Measurements from ENCODE around the gene PSMD7. TPM values are rescaled to one million over a fixed set of nuclear protein-coding genes. Genes with fewer than 3 reads are reported as not detected.

Gene PSMD7
- total RNA-seq, 2 donors from 2014 or later: 128 to 137 TPM

DNA sequence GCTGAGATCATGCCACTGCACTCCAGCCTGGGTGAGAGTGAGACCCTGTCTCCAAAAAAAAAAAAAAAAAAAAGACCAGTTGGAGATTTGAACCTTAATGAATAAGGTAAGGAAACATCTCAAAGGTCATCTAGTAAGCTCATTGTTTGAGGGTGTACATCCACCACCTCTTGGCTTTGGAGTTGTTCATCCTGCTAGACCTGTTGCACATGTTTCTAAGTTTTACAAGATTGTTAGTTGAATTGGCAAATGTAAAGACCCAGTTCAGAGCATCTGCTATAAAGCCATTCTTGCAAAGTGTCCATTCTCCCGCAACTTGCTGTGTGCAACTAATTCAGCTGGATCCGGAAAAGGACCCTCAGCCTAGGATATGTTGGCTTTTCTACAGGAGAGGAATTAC, 1.5 kb downstream of the PSMD7 start:
- Mint-ChIP-seq H3K27ac (no peak overlapping the region), H3K4me1 (peaks cover 5% of the 10 kb centered on the region), H3K36me3 (ENCODE audit: low read depth) (peaks cover 46% of the 10 kb centered on the region), H3K4me3 (peak overlapping the region; percentile 94), H3K27me3 (ENCODE audit: insufficient read depth) (no peaks in the 10 kb centered on the region), H3K9me3 (no peaks in the 10 kb centered on the region)
- Histone ChIP-seq H3K4me1 (ENCODE audit: control insufficient read depth, insufficient read depth, low read length) (peaks cover 3% of the 10 kb centered on the region), H3K27me3 (ENCODE audit: control insufficient read depth, insufficient read depth, low read length, poor library complexity, severe bottlenecking) (no peaks in the 10 kb centered on the region), H3K36me3 (ENCODE audit: control insufficient read depth, insufficient read depth, low read length) (peaks cover 50% of the 10 kb centered on the region), H3K9me3 (ENCODE audit: control insufficient read depth, low read length) (no peaks in the 10 kb centered on the region), H3K9ac (ENCODE audit: extremely low read depth, low read length, poor library complexity, severe bottlenecking) (no peak overlapping the region), H3K4me3 (ENCODE audit: low read length) (peak overlapping the region; percentile 82), H3K27ac (ENCODE audit: low read depth, low read length) (no peak overlapping the region)
- TF ChIP-seq, protein P1, sequence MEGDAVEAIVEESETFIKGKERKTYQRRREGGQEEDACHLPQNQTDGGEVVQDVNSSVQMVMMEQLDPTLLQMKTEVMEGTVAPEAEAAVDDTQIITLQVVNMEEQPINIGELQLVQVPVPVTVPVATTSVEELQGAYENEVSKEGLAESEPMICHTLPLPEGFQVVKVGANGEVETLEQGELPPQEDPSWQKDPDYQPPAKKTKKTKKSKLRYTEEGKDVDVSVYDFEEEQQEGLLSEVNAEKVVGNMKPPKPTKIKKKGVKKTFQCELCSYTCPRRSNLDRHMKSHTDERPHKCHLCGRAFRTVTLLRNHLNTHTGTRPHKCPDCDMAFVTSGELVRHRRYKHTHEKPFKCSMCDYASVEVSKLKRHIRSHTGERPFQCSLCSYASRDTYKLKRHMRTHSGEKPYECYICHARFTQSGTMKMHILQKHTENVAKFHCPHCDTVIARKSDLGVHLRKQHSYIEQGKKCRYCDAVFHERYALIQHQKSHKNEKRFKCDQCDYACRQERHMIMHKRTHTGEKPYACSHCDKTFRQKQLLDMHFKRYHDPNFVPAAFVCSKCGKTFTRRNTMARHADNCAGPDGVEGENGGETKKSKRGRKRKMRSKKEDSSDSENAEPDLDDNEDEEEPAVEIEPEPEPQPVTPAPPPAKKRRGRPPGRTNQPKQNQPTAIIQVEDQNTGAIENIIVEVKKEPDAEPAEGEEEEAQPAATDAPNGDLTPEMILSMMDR (conservative IDR thresholded peaks at IDR 0.05): no peak
- DNase-seq: no peak
- 100% methylated on average over 2 of the region's 2 CpGs for WGBS, 2 experiments (ENCODE audit: insufficient coverage in 1 of 2, insufficient read length in 1 of 2)

DNA sequence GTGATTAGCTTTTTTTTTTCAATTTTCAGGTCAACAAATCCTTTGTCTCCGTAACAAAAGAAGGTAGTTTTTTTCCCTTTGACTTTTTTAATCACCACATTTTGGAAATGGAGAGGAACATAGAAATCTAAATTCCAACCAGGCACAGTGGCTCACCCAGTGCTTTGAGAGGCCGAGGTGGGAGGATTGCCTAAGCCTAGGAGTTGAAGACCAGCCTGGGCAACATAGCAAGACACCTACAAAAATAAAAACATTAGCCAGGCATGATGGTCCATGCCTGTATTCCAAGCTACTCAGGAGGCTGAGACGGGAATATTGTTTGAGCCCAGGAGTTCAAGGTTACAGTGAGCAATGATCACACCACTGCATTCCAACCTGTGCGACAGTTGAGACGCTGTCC, 5.7 kb downstream of the PSMD7 start:
- H3K36me3 ChIP-seq (ENCODE audit: control insufficient read depth, insufficient read depth, low read length): peaks cover 91% of the 10 kb centered on the region
- WGBS, 2 experiments (ENCODE audit: insufficient coverage in 1 of 2, insufficient read length in 1 of 2): 92 to 95% methylated on average over 2 to 5 of the region's 5 CpGs

DNA sequence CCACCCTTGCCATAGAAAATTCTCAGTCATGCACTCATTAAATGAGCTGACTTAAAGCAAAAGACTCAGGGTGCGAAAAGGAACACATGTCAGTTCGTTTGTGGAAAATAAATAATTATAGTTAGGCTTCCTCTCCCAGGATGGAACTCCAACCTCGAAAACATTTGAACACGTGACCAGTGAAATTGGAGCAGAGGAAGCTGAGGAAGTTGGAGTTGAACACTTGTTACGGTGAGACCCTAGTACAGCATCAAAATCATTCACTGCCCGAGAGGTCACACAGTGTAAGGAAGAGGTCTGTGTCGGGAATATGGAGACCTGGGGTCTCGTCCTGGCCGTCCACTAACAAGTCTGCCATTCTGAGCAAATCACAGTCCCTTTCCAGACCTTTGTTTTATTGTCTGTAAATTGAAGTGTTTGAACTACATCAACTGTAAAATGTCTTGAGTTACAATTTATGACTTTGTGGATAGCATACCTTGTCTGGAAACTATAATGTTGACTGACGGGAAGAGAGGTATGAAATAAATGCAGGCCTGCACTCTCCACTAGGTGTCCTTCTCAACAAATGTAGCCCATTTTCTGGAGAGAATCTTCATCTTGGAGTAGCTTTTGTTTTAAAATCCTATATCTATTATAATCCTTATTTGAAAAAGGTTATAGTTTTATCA, 7.7 kb downstream of the PSMD7 start:
- 92 to 97% methylated on average over 8 to 10 of the region's 10 CpGs for WGBS, 2 experiments (ENCODE audit: insufficient coverage in 1 of 2, insufficient read length in 1 of 2)
- TF ChIP-seq, protein P1 (conservative IDR thresholded peaks at IDR 0.05): peak; percentile 74
- Histone ChIP-seq H3K27me3 (ENCODE audit: control insufficient read depth, insufficient read depth, low read length, poor library complexity, severe bottlenecking) (no peaks in the 10 kb centered on the region), H3K27ac (ENCODE audit: low read depth, low read length) (no peak overlapping the region), H3K4me1 (ENCODE audit: control insufficient read depth, insufficient read depth, low read length) (no peaks in the 10 kb centered on the region), H3K4me3 (ENCODE audit: low read length) (no peak overlapping the region), H3K9me3 (ENCODE audit: control insufficient read depth, low read length) (no peaks in the 10 kb centered on the region), H3K9ac (ENCODE audit: extremely low read depth, low read length, poor library complexity, severe bottlenecking) (no peak overlapping the region), H3K36me3 (ENCODE audit: control insufficient read depth, insufficient read depth, low read length) (peaks cover 79% of the 10 kb centered on the region)
- Mint-ChIP-seq H3K36me3 (ENCODE audit: low read depth) (peaks cover 68% of the 10 kb centered on the region), H3K4me3 (no peak overlapping the region), H3K27ac (no peak overlapping the region), H3K4me1 (no peaks in the 10 kb centered on the region), H3K9me3 (no peaks in the 10 kb centered on the region), H3K27me3 (ENCODE audit: insufficient read depth) (no peaks in the 10 kb centered on the region)
- DNase-seq: no peak

More for the DNA sequence above, 5.7 kb downstream of the PSMD7 start:
- Histone ChIP-seq H3K27ac (ENCODE audit: low read depth, low read length) (no peak overlapping the region), H3K9ac (ENCODE audit: extremely low read depth, low read length, poor library complexity, severe bottlenecking) (no peak overlapping the region), H3K4me3 (ENCODE audit: low read length) (no peak overlapping the region), H3K4me1 (ENCODE audit: control insufficient read depth, insufficient read depth, low read length) (peaks cover 3% of the 10 kb centered on the region), H3K27me3 (ENCODE audit: control insufficient read depth, insufficient read depth, low read length, poor library complexity, severe bottlenecking) (no peaks in the 10 kb centered on the region), H3K9me3 (ENCODE audit: control insufficient read depth, low read length) (no peaks in the 10 kb centered on the region)
- no peak for DNase-seq
- Mint-ChIP-seq H3K27me3 (ENCODE audit: insufficient read depth) (no peaks in the 10 kb centered on the region), H3K27ac (no peak overlapping the region), H3K36me3 (ENCODE audit: low read depth) (peaks cover 79% of the 10 kb centered on the region), H3K4me3 (no peak overlapping the region), H3K9me3 (no peaks in the 10 kb centered on the region), H3K4me1 (no peaks in the 10 kb centered on the region)
- TF ChIP-seq, protein P1 (conservative IDR thresholded peaks at IDR 0.05): no peak
